Erythroblast (primary cell): ENCODE measurements around the gene SMTNL2.

Experiments used
- GATA1 ChIP-seq: IDR thresholded peaks from 2 replicates; pipeline ENCODE4 v1.6.1; 2011; ENCODE audit warnings: low read depth, mild to moderate bottlenecking, control low read depth, low read length, moderate library complexity
- POLR2A ChIP-seq: IDR thresholded peaks from 2 replicates; pipeline ENCODE4 v1.6.1; 2011; ENCODE audit warnings: mild to moderate bottlenecking, low read length

- TF ChIP-seq POLR2A (no peak), GATA1 (no peak)
Observed at GRCh38 chr17:4652997-4653396, 68.7 kb downstream of the SMTNL2 start.
